ENCODE measurements around the gene TPK1.

Gene TPK1

GRCh38 chr7:144835155-144835611, 670 bp downstream of the TPK1 start:
- TF ChIP-seq ZNF274 (IDR thresholded peaks at IDR 0.05; ENCODE audit: low read depth, low read length), result no peak
- H3K4me3 ChIP-seq (ENCODE audit: low read length), result peak overlapping the region; percentile 87

DNA sequence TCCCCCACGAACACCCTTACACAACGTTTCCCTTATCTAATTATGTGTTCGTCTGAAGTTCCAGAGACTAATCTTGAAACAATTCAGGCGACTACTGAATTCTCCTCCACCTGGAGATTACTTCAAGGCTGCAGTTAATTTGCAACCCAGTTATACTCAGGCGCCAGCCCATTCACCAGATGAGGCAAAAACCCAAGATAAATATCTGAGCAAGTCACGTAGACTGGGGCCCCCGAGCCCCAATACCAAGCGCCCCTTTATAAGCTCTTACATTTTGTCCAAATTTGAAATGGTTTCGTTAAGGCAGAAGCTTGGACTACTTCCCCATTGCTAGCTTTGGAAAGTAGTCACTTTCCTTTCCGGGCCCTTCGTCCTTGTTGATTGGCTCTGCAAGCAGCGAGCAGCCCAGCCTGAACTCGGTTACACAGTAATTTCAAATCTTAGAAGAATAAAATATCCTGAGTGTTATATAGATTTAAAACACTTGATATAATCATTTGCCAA, 1.2 kb downstream of the TPK1 start:
- H3K4me3 ChIP-seq (ENCODE audit: low read length), result peak overlapping the region; percentile 87
- no peak for TF ChIP-seq ZNF274 (IDR thresholded peaks at IDR 0.05; ENCODE audit: low read depth, low read length)

DNA sequence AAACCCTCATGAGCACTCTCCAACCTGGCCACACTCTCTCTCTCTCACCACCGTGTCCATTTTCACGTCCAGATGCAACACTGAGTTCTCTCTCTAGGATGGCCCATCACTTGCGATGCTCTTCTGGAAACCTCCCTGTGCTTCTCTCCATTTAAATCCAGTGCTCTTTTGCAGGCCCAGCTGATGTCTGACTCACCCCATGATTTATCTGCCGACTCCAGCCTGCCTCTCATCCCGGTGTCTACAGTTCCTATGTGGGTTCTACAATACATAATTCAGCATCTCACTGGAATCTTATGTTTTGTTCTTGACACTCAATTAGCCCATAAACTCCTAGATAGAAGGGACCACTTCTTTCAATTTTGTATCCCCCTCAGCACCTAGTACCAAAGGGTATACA, 5.0 kb downstream of the TPK1 start:
- H3K4me3 ChIP-seq (ENCODE audit: low read length), result no peak overlapping the region

GRCh38 chr7:144830024-144830785, 5.6 kb downstream of the TPK1 start:
- H3K4me3 ChIP-seq (ENCODE audit: low read length), result no peak overlapping the region
- no peak for TF ChIP-seq ZNF274 (IDR thresholded peaks at IDR 0.05; ENCODE audit: low read depth, low read length)

More for the DNA sequence above, 5.0 kb downstream of the TPK1 start:
- TF ChIP-seq ZNF274 (IDR thresholded peaks at IDR 0.05; ENCODE audit: low read depth, low read length), result no peak

- TF ChIP-seq ZNF274 (IDR thresholded peaks at IDR 0.05; ENCODE audit: low read depth, low read length), result no peak
- no peak overlapping the region for H3K4me3 ChIP-seq (ENCODE audit: low read length)
Observed at GRCh38 chr7:144827621-144828020, 8.2 kb downstream of the TPK1 start.

DNA sequence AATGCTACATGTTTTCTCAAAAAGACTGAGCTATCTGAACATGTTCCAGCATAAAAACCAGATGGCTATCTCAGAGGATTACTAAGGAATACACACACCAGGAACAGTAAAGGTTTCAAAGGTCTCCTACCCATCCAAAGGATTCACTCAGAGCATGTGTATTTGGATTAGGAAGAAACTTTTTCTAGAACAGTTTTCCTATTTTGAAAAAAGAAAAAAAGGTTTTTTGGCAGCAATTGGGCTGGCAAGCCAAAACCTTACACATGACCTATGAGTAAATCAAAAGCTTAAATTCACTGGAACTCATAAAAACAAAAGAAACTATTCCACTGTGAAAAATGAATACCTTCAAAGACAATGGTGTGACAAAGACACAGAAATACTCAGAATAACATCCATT, 9.6 kb downstream of the TPK1 start:
- no peak for TF ChIP-seq ZNF274 (IDR thresholded peaks at IDR 0.05; ENCODE audit: low read depth, low read length)
- no peak overlapping the region for H3K4me3 ChIP-seq (ENCODE audit: low read length)

GRCh38 chr7:144824360-144824759, 11.5 kb downstream of the TPK1 start:
- H3K4me3 ChIP-seq (ENCODE audit: low read length), result no peak overlapping the region
- no peak for TF ChIP-seq ZNF274 (IDR thresholded peaks at IDR 0.05; ENCODE audit: low read depth, low read length)

GRCh38 chr7:144822223-144822622, 13.6 kb downstream of the TPK1 start:
- no peak for TF ChIP-seq ZNF274 (IDR thresholded peaks at IDR 0.05; ENCODE audit: low read depth, low read length)
- no peak overlapping the region for H3K4me3 ChIP-seq (ENCODE audit: low read length)

DNA sequence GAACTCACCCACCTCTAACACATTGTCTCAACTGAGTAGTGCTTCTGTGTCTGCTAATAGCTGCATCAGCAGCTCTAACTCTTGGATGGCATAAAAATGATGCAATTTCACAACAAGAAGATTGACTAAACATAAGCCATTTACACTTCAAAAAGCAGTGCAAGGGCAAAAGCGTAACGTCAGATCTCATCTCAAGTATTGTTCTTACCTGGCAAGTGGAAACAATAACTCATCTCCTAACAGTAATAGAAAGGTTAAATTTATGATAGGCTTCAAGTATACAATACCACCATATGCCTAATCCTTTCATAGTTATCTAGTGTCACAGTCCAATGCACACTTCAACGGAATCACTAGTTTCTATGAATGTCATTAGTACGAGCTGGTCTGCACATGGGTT, 14.8 kb downstream of the TPK1 start:
- TF ChIP-seq ZNF274 (IDR thresholded peaks at IDR 0.05; ENCODE audit: low read depth, low read length), result no peak
- no peak overlapping the region for H3K4me3 ChIP-seq (ENCODE audit: low read length)

- no peak overlapping the region for H3K4me3 ChIP-seq (ENCODE audit: low read length)
- TF ChIP-seq ZNF274 (IDR thresholded peaks at IDR 0.05; ENCODE audit: low read depth, low read length), result no peak
Observed at GRCh38 chr7:144820552-144820951, 15.3 kb downstream of the TPK1 start.

DNA sequence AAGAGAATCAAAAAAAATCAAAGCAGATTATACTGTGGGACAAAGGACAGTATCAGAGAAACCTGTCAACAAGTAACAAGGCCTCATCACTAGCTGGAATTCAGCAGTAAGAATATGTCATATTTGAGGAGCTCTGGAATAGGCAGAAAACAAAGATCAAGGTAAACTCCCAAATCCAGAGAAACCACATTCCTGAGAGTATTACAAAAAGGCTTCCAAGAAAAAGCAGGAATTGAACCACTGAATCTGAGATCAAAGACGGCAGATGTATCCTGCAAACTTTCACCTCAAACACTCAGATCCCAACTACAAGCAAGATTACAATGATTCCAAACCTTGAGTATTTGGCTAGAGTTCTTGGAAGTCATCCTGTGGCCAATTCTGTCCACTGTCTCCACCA, 16.3 kb downstream of the TPK1 start:
- no peak for TF ChIP-seq ZNF274 (IDR thresholded peaks at IDR 0.05; ENCODE audit: low read depth, low read length)
- H3K4me3 ChIP-seq (ENCODE audit: low read length), result no peak overlapping the region

DNA sequence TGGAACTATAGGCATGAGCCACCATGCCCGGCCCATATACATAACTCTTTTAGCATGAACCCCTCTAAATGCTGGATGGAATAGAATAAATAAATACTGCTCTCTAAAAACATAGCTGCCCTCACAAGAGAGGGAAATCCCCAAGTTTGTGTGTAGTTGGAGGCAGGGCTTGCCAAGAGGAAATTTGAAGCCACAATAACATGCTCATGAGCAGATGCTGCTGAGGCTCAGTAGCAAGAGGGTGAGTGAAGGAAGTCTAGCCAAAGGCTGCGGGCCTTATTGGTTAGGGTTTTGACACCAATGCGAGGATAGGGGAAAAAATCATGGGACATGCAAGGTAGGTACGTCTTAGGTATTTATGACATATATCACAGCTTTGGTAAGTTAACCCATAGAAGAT, 17.3 kb downstream of the TPK1 start:
- no peak overlapping the region for H3K4me3 ChIP-seq (ENCODE audit: low read length)
- no peak for TF ChIP-seq ZNF274 (IDR thresholded peaks at IDR 0.05; ENCODE audit: low read depth, low read length)

- no peak overlapping the region for H3K4me3 ChIP-seq (ENCODE audit: low read length)
- TF ChIP-seq ZNF274 (IDR thresholded peaks at IDR 0.05; ENCODE audit: low read depth, low read length), result no peak
Observed at GRCh38 chr7:144817001-144817400, 18.9 kb downstream of the TPK1 start.

- no peak overlapping the region for H3K4me3 ChIP-seq (ENCODE audit: low read length)
- no peak for TF ChIP-seq ZNF274 (IDR thresholded peaks at IDR 0.05; ENCODE audit: low read depth, low read length)
Observed at GRCh38 chr7:144814299-144814698, 21.6 kb downstream of the TPK1 start.
